HFFc6 (cell line): ENCODE data around the gene CD58. TPM values are rescaled to one million over a fixed set of nuclear protein-coding genes. Genes with fewer than 3 reads are reported as not detected.

Experiments
- DNase-seq: peaks from one replicate; pipeline ENCODE4 v3.0.0-alpha.2; 2018
- H3K27ac Mint-ChIP-seq: 2 replicates; pipeline ENCODE4 v1.8.0; 2020; ENCODE audit warnings: mild to moderate bottlenecking, mixed read lengths
- H3K27me3 Mint-ChIP-seq: 2 replicates; pipeline ENCODE4 v1.8.0; 2021; ENCODE audit warnings: mild to moderate bottlenecking, moderate library complexity, mixed read lengths; ENCODE audit not compliant: insufficient read depth
- H3K36me3 Mint-ChIP-seq: 2 replicates; pipeline ENCODE4 v1.8.0; 2021; ENCODE audit warnings: low read depth, mixed read lengths
- H3K4me1 Mint-ChIP-seq: 2 replicates; pipeline ENCODE4 v1.8.0; 2020; ENCODE audit warnings: low read depth, mixed read lengths
- H3K4me3 Mint-ChIP-seq: 2 replicates; pipeline ENCODE4 v1.8.0; 2020; ENCODE audit warnings: mild to moderate bottlenecking, moderate library complexity, mixed read lengths
- H3K9me3 Mint-ChIP-seq: 2 replicates; pipeline ENCODE4 v1.8.0; 2020; ENCODE audit warnings: mild to moderate bottlenecking, mixed read lengths
- total RNA-seq, 6 experiments: library from RNA; stranded (reverse); fragmentation: NEBNext Ultra II Directional; extraction: Animal tissue kit (Norgen Biotek cat#: 25700); gene quantifications; 2 replicates in 1 of 6; 3 replicates in 5 of 6; pipeline ENCODE4 v1.2.3, GENCODE V29; 2021
- TF ChIP-seq, protein P1 (sequence below): fragments of 200-600 bp; sonication (generic); IDR thresholded peaks from 2 replicates; pipeline ENCODE4 v1.5.0; 2021; ENCODE audit warnings: antibody characterized with exemption, mild to moderate bottlenecking

Gene CD58
- total RNA-seq, 6 experiments from 2014 or later = 6.6 to 9.5 (median 8.5) TPM

GRCh38 chr1:116506132-116507004 lies 64.5 kb downstream of the CD58 start:
- Mint-ChIP-seq H3K4me3 (no peak overlapping the region), H3K27me3 (peaks cover 1% of the 10 kb centered on the region), H3K4me1 (peaks cover 53% of the 10 kb centered on the region), H3K36me3 (peaks cover 3% of the 10 kb centered on the region), H3K27ac (no peak overlapping the region), H3K9me3 (no peaks in the 10 kb centered on the region)
- no peak for DNase-seq
- TF ChIP-seq, protein P1, sequence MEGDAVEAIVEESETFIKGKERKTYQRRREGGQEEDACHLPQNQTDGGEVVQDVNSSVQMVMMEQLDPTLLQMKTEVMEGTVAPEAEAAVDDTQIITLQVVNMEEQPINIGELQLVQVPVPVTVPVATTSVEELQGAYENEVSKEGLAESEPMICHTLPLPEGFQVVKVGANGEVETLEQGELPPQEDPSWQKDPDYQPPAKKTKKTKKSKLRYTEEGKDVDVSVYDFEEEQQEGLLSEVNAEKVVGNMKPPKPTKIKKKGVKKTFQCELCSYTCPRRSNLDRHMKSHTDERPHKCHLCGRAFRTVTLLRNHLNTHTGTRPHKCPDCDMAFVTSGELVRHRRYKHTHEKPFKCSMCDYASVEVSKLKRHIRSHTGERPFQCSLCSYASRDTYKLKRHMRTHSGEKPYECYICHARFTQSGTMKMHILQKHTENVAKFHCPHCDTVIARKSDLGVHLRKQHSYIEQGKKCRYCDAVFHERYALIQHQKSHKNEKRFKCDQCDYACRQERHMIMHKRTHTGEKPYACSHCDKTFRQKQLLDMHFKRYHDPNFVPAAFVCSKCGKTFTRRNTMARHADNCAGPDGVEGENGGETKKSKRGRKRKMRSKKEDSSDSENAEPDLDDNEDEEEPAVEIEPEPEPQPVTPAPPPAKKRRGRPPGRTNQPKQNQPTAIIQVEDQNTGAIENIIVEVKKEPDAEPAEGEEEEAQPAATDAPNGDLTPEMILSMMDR = no peak

GRCh38 chr1:116504308-116505156 lies 66.3 kb downstream of the CD58 start:
- H3K36me3 Mint-ChIP-seq = no peaks in the 10 kb centered on the region
- peak overlapping the region; percentile 77 for H3K27ac Mint-ChIP-seq
- H3K4me3 Mint-ChIP-seq = no peak overlapping the region
- DNase-seq = peak; percentile 52
- H3K27me3 Mint-ChIP-seq = no peaks in the 10 kb centered on the region; the same call in none of the 2 replicates
- H3K4me1 Mint-ChIP-seq = peaks cover 44% of the 10 kb centered on the region
- H3K9me3 Mint-ChIP-seq = no peaks in the 10 kb centered on the region
- TF ChIP-seq, protein P1 = no peak

DNA sequence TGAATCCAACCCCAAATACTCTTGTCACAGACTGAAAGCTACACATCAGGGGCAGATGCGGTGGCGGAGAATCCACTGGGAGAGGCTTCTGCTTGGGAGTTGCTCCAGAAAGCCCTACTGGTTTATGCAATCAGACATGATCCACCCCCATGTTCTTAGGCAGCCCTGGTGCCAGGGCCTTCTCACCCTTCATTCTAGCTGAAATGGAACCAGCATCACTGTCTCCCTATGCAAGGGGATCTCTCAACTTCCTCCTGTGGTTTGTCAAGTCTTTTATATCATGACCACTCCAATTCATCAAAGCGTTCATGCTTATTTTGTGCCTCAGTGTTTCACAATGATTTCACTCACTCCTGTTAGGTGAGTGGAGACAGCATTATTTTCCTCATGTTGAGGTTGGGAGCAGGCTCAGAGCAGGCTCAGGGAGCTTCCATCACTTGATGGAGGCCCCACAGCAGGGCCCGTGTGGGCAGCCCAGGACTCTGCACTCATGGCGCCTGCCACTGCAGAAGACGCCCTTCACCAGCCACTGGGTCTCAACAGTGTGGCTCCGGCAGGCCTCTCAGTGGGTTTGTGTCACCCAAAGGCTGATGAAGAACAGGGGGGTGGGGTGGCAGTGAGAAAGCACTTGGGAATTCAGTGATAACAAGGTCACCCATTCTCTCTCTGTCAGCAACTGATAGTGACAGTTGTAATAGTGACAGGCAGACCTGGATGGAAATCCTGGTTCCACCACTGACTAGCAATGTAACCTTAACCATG lies 67.1 kb downstream of the CD58 start:
- Mint-ChIP-seq H3K27me3 (no peaks in the 10 kb centered on the region; the same call in none of the 2 replicates), H3K36me3 (no peaks in the 10 kb centered on the region), H3K9me3 (no peaks in the 10 kb centered on the region), H3K27ac (no peak overlapping the region), H3K4me1 (peaks cover 41% of the 10 kb centered on the region), H3K4me3 (no peak overlapping the region)
- TF ChIP-seq, protein P1 = no peak
- DNase-seq = no peak

- Mint-ChIP-seq H3K36me3 (no peaks in the 10 kb centered on the region), H3K4me1 (peaks cover 41% of the 10 kb centered on the region), H3K4me3 (no peak overlapping the region), H3K27me3 (no peaks in the 10 kb centered on the region; the same call in none of the 2 replicates), H3K9me3 (no peaks in the 10 kb centered on the region), H3K27ac (no peak overlapping the region)
- no peak for DNase-seq
- TF ChIP-seq, protein P1 = no peak
Observed at GRCh38 chr1:116502671-116503314, 68.0 kb downstream of the CD58 start.

DNA sequence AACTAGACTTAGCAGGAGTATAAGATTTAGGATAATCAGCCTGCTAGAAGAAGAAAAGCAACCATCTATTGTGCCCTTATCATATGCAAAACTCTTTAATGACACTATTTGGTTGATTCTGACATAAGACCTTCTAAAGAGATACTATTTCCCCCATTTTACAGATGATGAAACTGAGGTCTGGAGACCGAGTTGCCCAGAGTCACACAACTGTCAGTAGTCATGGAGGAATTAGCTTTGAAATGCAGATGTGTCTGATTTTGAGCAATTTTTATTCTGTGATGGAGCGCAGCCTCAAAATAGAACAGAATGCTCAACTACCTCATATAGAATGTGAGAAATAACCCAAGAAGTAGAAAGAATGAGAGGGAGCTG lies 69.0 kb downstream of the CD58 start:
- no peak overlapping the region for H3K4me3 Mint-ChIP-seq
- no peak for DNase-seq
- H3K9me3 Mint-ChIP-seq = no peaks in the 10 kb centered on the region
- TF ChIP-seq, protein P1 = no peak
- peaks cover 45% of the 10 kb centered on the region for H3K4me1 Mint-ChIP-seq
- no peaks in the 10 kb centered on the region; the same call in none of the 2 replicates for H3K27me3 Mint-ChIP-seq
- no peaks in the 10 kb centered on the region for H3K36me3 Mint-ChIP-seq
- no peak overlapping the region for H3K27ac Mint-ChIP-seq
